IMR-90 (cell line): ENCODE measurements around the gene DMD. TPM values are rescaled to one million over a fixed set of nuclear protein-coding genes. Genes with fewer than 3 reads are reported as not detected.

Source experiments
- ATAC-seq: fragments of 200-7000 bp; cut with Tn5 transposase; 2 replicates; pipeline ENCODE4 v1.9.1; 2020; ENCODE audit warnings: low read depth, mild to moderate bottlenecking, moderate library complexity
- BruUV-seq: library from RNA; stranded (reverse); fragments of 400-500 nt; replicated peaks from 2 replicates; lab custom pipeline; 2021; lab: Mats Ljungman, UMichigan
- CTCF ChIA-PET: fragments of 300-600 bp; formaldehyde crosslinking; extraction: SDS; loops from one replicate; lab custom pipeline; 2021; ENCODE audit warnings: antibody characterized with exemption; lab: Yijun Ruan, JAX
- POLR2A ChIA-PET: fragments of 300-600 bp; sonication (Branson Sonifier 250); formaldehyde crosslinking; loops from one replicate; lab custom pipeline; 2022; ENCODE audit warnings: antibody characterized with exemption; ENCODE audit not compliant: unreplicated experiment; lab: Charles Lee
- DNase-seq: peaks from one replicate; pipeline ENCODE4 v3.0.0; 2013
- H2AFZ ChIP-seq: replicated peaks from 2 replicates; pipeline ENCODE3; 2013; ENCODE audit warnings: low read length, mild to moderate bottlenecking; ENCODE audit not compliant: poor library complexity
- H2AK5ac ChIP-seq: 2 replicates; pipeline ENCODE4 v1.6.1; 2013; ENCODE audit warnings: low read depth, low read length, inconsistent platforms
- H2AK9ac ChIP-seq: replicated peaks from 2 replicates; pipeline ENCODE3; 2013; ENCODE audit warnings: mild to moderate bottlenecking, low read depth, low read length, moderate library complexity; ENCODE audit not compliant: poor library complexity
- H2BK120ac ChIP-seq: 2 replicates; pipeline ENCODE4 v1.6.1; 2013; ENCODE audit warnings: low read depth, low read length, inconsistent platforms
- H2BK15ac ChIP-seq: 3 replicates; pipeline ENCODE4 v1.6.1; 2013; ENCODE audit warnings: low read depth, low read length, inconsistent platforms
- H2BK20ac ChIP-seq: 2 replicates; pipeline ENCODE4 v1.6.1; 2013; ENCODE audit warnings: low read depth, mild to moderate bottlenecking, inconsistent platforms, low read length, moderate library complexity
- H2BK5ac ChIP-seq: 2 replicates; pipeline ENCODE4 v1.6.1; 2013; ENCODE audit warnings: mild to moderate bottlenecking, low read depth, low read length, inconsistent platforms; ENCODE audit not compliant: poor library complexity, severe bottlenecking
- H3K14ac ChIP-seq: replicated peaks from 2 replicates; pipeline ENCODE4 v1.6.1; 2013; ENCODE audit warnings: low read depth, low read length, inconsistent platforms
- H3K18ac ChIP-seq: 2 replicates; pipeline ENCODE4 v1.6.1; 2013; ENCODE audit warnings: low read depth, low read length, control low read depth
- H3K23ac ChIP-seq: 2 replicates; pipeline ENCODE4 v1.6.1; 2013; ENCODE audit warnings: low read depth, low read length, inconsistent platforms
- H3K27ac ChIP-seq: 2 replicates; pipeline ENCODE4 v1.5.1; 2013; ENCODE audit warnings: mild to moderate bottlenecking, control low read depth, low read length; ENCODE audit not compliant: insufficient read depth
- H3K27me3 ChIP-seq: 2 replicates; pipeline ENCODE4 v1.6.1; 2013; ENCODE audit warnings: low read length; ENCODE audit not compliant: control insufficient read depth, insufficient read depth
- H3K36me3 ChIP-seq: 2 replicates; pipeline ENCODE4 v1.6.1; 2013; ENCODE audit warnings: low read length, mixed read lengths; ENCODE audit not compliant: control insufficient read depth, insufficient read depth
- H3K4ac ChIP-seq: 2 replicates; pipeline ENCODE4 v1.6.1; 2013; ENCODE audit warnings: low read depth, low read length, inconsistent platforms
- H3K4me1 ChIP-seq: 2 replicates; pipeline ENCODE4 v1.6.1; 2013; ENCODE audit warnings: low read length, mixed read lengths; ENCODE audit not compliant: control insufficient read depth, insufficient read depth
- H3K4me2 ChIP-seq: 2 replicates; pipeline ENCODE4 v1.6.1; 2013; ENCODE audit warnings: low read depth, mild to moderate bottlenecking, control low read depth, low read length, moderate library complexity
- H3K4me3 ChIP-seq: 2 replicates; pipeline ENCODE4 v1.5.1; 2013; ENCODE audit warnings: low read depth, mild to moderate bottlenecking, control low read depth, low read length, moderate library complexity; ENCODE audit not compliant: insufficient read depth
- H3K56ac ChIP-seq: 2 replicates; pipeline ENCODE4 v1.6.1; 2013; ENCODE audit warnings: low read length, inconsistent platforms; ENCODE audit not compliant: insufficient read depth; ENCODE audit errors: extremely low read depth
- H3K79me1 ChIP-seq, 2 experiments: 2 replicates each; pipeline ENCODE4 v1.6.1; 2013; ENCODE audit warnings: low read length in 2 of 2, inconsistent platforms in 1 of 2, low read depth in 1 of 2
- H3K9ac ChIP-seq: 2 replicates; pipeline ENCODE4 v1.6.1; 2013; ENCODE audit warnings: low read depth, low read length, control low read depth
- H3K9me1 ChIP-seq: 2 replicates; pipeline ENCODE4 v1.6.1; 2013; ENCODE audit warnings: low read length, inconsistent platforms; ENCODE audit not compliant: insufficient read depth
- H3K9me3 ChIP-seq: 2 replicates; pipeline ENCODE4 v1.6.1; 2013; ENCODE audit warnings: low read length; ENCODE audit not compliant: control insufficient read depth, insufficient read depth
- H4K20me1 ChIP-seq: 2 replicates; pipeline ENCODE4 v1.6.1; 2013; ENCODE audit warnings: low read length, inconsistent platforms; ENCODE audit not compliant: insufficient read depth
- H4K5ac ChIP-seq: 2 replicates; pipeline ENCODE4 v1.6.1; 2013; ENCODE audit warnings: mild to moderate bottlenecking, low read depth, low read length, control low read depth
- H4K8ac ChIP-seq, 2 experiments: 2 replicates each; pipeline ENCODE4 v1.6.1; 2013; ENCODE audit warnings: low read depth in 2 of 2, low read length in 2 of 2, control low read depth in 1 of 2, inconsistent platforms in 1 of 2
- H4K91ac ChIP-seq: 2 replicates; pipeline ENCODE4 v1.6.1; 2013; ENCODE audit warnings: low read depth, low read length, inconsistent platforms; ENCODE audit not compliant: insufficient read depth
- CEBPB ChIP-seq: IDR thresholded peaks from 2 replicates; pipeline ENCODE4 v1.6.1; 2012; ENCODE audit warnings: low read depth, low read length, improper control_type of control experiment
- RFX5 ChIP-seq: IDR thresholded peaks from 2 replicates; pipeline ENCODE4 v1.8.0; 2012; ENCODE audit warnings: low read depth, mild to moderate bottlenecking, low read length, moderate library complexity
- WGBS, 2 experiments: methylation state at CpG; one replicate each; pipeline versions ENCODE4 v1.1.5 to v1.1.7; 2013; ENCODE audit warnings: missing lambda C conversion rate in 2 of 2; ENCODE audit not compliant: insufficient read length in 1 of 2; ENCODE audit errors: extremely low coverage in 2 of 2; 5-methylcytosine and 5-hydroxymethylcytosine counted together
- dilution Hi-C: fragments of 300-500 bp; cut with HindIII; formaldehyde crosslinking; loops from one replicate; pipeline ENCODE4 v1.14.3; 2018; ENCODE audit warnings: low sequenced_read_pairs; ENCODE audit not compliant: unreplicated experiment
- in situ Hi-C: fragments of 300-500 bp; cut with MboI; formaldehyde crosslinking; loops from 3 replicates; pipeline ENCODE4 v1.14.3; 2019; ENCODE audit warnings: low sequenced_read_pairs, inconsistent platforms, mixed read lengths
- intact Hi-C: fragments of 100-400 bp; cut with micrococcal nuclease; formaldehyde crosslinking; loops from 2 replicates; pipeline ENCODE4 v1.10.0; 2022
- polyA plus RNA-seq, 3 experiments: library from polyadenylated mRNA; depleted of rRNA; stranded (reverse); fragments of >200 nt; gene quantifications; 2 replicates each; pipeline ENCODE4 v1.2.3, GENCODE V29; 2012; ENCODE audit warnings: low replicate concordance in 1 of 3
- total RNA-seq: library from RNA; depleted of rRNA; stranded (reverse); fragments of >200 nt; gene quantifications from 2 replicates; pipeline ENCODE4 v1.2.3, GENCODE V29; 2012

The DMD gene
- total and polyA plus RNA-seq, 2 of the 4 experiments (the other 2 are of a cell fraction), result 6.6 to 11.8 TPM

GRCh38 chrX:33142331-33142730, 69.0 kb downstream of the DMD start:
- no peak overlapping the region for H2BK20ac ChIP-seq
- no peak overlapping the region for H3K4ac ChIP-seq
- no peak overlapping the region for H2BK5ac ChIP-seq
- intact Hi-C loops (no loop called here), in situ Hi-C loops (no loop called here), dilution Hi-C loops (no loop called here)
- POLR2A ChIA-PET, result no interaction called here
- no peak overlapping the region for H2AK9ac ChIP-seq
- no peak overlapping the region for H2BK15ac ChIP-seq
- H3K14ac ChIP-seq, result no peak overlapping the region
- no peak overlapping the region for H2AK5ac ChIP-seq
- no peak overlapping the region for H2BK120ac ChIP-seq
- no CpG with 5 or more reads among the region's 8 CpGs for WGBS, 2 experiments
- no peak overlapping the region for H4K91ac ChIP-seq
- H3K36me3 ChIP-seq, result no peaks in the 10 kb centered on the region
- no peaks in the 10 kb centered on the region for H3K4me1 ChIP-seq
- DNase-seq, result no peak
- H3K4me2 ChIP-seq, result no peak overlapping the region
- no peak overlapping the region for H2AFZ ChIP-seq
- no TSS peak for BruUV-seq
- CTCF ChIA-PET, result no interaction called here
- no peaks in the 10 kb centered on the region for H3K9me3 ChIP-seq
- H3K56ac ChIP-seq, result no peak overlapping the region
- no peak overlapping the region for H3K18ac ChIP-seq
- no peak overlapping the region for H3K27ac ChIP-seq
- H4K5ac ChIP-seq, result no peak overlapping the region
- ATAC-seq, result no peak
- no peaks in the 10 kb centered on the region for H4K20me1 ChIP-seq
- no peak overlapping the region for H3K9ac ChIP-seq
- no peaks in the 10 kb centered on the region for H3K27me3 ChIP-seq
- H4K8ac ChIP-seq, result no peak overlapping the region
- no peak overlapping the region for H3K23ac ChIP-seq
- H3K4me3 ChIP-seq, result no peak overlapping the region
- no peaks in the 10 kb centered on the region for H3K79me1 ChIP-seq
- H3K9me1 ChIP-seq, result no peaks in the 10 kb centered on the region
- no peak for TF ChIP-seq RFX5
- TF ChIP-seq CEBPB, result peak; percentile 49; the same call in 1 of the 2 replicates
